Trophoblast cell (in vitro differentiated cells and primary cell): ENCODE measurements around the gene UGT1A6.

Experiments used
- DNase-seq, 2 donors: peaks; one replicate each; pipeline ENCODE4 v3.0.0-alpha.2; 2016
- H2AFZ ChIP-seq: 2 replicates; pipeline ENCODE4 v1.6.1; 2013; ENCODE audit warnings: low read length, moderate library complexity, mild to moderate bottlenecking; ENCODE audit not compliant: insufficient read depth, poor library complexity
- H2AK5ac ChIP-seq: 2 replicates; pipeline ENCODE4 v1.6.1; 2013; ENCODE audit warnings: mild to moderate bottlenecking, low read length
- H2BK120ac ChIP-seq: 2 replicates; pipeline ENCODE4 v1.6.1; 2013; ENCODE audit warnings: low read length, mild to moderate bottlenecking, moderate library complexity; ENCODE audit not compliant: insufficient read depth, poor library complexity
- H2BK12ac ChIP-seq: 2 replicates; pipeline ENCODE4 v1.6.1; 2013; ENCODE audit warnings: mild to moderate bottlenecking, low read length, moderate library complexity
- H2BK5ac ChIP-seq: 2 replicates; pipeline ENCODE4 v1.6.1; 2013; ENCODE audit warnings: low read length, low read depth, moderate library complexity, mild to moderate bottlenecking; ENCODE audit not compliant: poor library complexity
- H3K14ac ChIP-seq: 2 replicates; pipeline ENCODE4 v1.6.1; 2013; ENCODE audit warnings: mild to moderate bottlenecking, low read length
- H3K18ac ChIP-seq: 2 replicates; pipeline ENCODE4 v1.6.1; 2013; ENCODE audit warnings: mild to moderate bottlenecking, low read length
- H3K23ac ChIP-seq: 2 replicates; pipeline ENCODE4 v1.6.1; 2013; ENCODE audit warnings: low read length
- H3K27ac ChIP-seq: 2 replicates; pipeline ENCODE4 v1.5.1; 2013; ENCODE audit warnings: low read depth, mild to moderate bottlenecking, inconsistent platforms, low read length, moderate library complexity
- H3K27me3 ChIP-seq: 2 replicates; pipeline ENCODE4 v1.6.1; 2013; ENCODE audit warnings: inconsistent platforms, mild to moderate bottlenecking, low read length, moderate library complexity; ENCODE audit not compliant: insufficient read depth
- H3K36me3 ChIP-seq, 2 experiments: 1 replicate in 1 of 2; 2 replicates in 1 of 2; pipeline ENCODE4 v1.6.1; 2013; ENCODE audit warnings: low read length in 2 of 2, mild to moderate bottlenecking in 2 of 2, moderate library complexity in 1 of 2; ENCODE audit not compliant: insufficient read depth in 2 of 2, control insufficient read depth in 1 of 2
- H3K4ac ChIP-seq: 2 replicates; pipeline ENCODE4 v1.6.1; 2013; ENCODE audit warnings: low read depth, mild to moderate bottlenecking, low read length, moderate library complexity
- H3K4me1 ChIP-seq, 2 experiments: 1 replicate in 1 of 2; 2 replicates in 1 of 2; pipeline ENCODE4 v1.6.1; 2013; ENCODE audit warnings: low read length in 2 of 2, mild to moderate bottlenecking in 2 of 2, moderate library complexity in 1 of 2; ENCODE audit not compliant: insufficient read depth in 2 of 2, control insufficient read depth in 1 of 2
- H3K4me2 ChIP-seq: 2 replicates; pipeline ENCODE4 v1.6.1; 2013; ENCODE audit warnings: inconsistent platforms, mild to moderate bottlenecking, low read length, moderate library complexity
- H3K4me3 ChIP-seq: 2 replicates; pipeline ENCODE4 v1.5.1; 2013; ENCODE audit warnings: mild to moderate bottlenecking, low read depth, low read length, inconsistent platforms
- H3K79me1 ChIP-seq: one replicate; pipeline ENCODE4 v1.6.1; 2013; ENCODE audit warnings: low read length
- H3K79me2 ChIP-seq: 2 replicates; pipeline ENCODE4 v1.6.1; 2013; ENCODE audit warnings: low read length, mild to moderate bottlenecking; ENCODE audit not compliant: control insufficient read depth, insufficient read depth, poor library complexity
- H3K9ac ChIP-seq: 2 replicates; pipeline ENCODE4 v1.6.1; 2013; ENCODE audit warnings: mild to moderate bottlenecking, low read length
- H3K9me3 ChIP-seq: 2 replicates; pipeline ENCODE4 v1.6.1; 2013; ENCODE audit warnings: low read depth, mild to moderate bottlenecking, control low read depth, inconsistent platforms, low read length; ENCODE audit not compliant: insufficient read depth
- H4K12ac ChIP-seq: 2 replicates; pipeline ENCODE4 v1.6.1; 2013; ENCODE audit warnings: low read depth, mild to moderate bottlenecking, low read length, moderate library complexity
- H4K8ac ChIP-seq: 2 replicates; pipeline ENCODE4 v1.6.1; 2013; ENCODE audit warnings: low read depth, mild to moderate bottlenecking, low read length, moderate library complexity
- H4K91ac ChIP-seq: one replicate; pipeline ENCODE4 v1.6.1; 2013; ENCODE audit warnings: low read depth, mild to moderate bottlenecking, low read length, moderate library complexity
- WGBS: extraction: QIAGEN DNeasy Blood & Tissue Kit; methylation state at CpG from one replicate; pipeline ENCODE4 v1.1.7; 2013; ENCODE audit warnings: missing lambda C conversion rate; ENCODE audit not compliant: insufficient read length, insufficient coverage; ENCODE audit errors: extremely low coverage; 5-methylcytosine and 5-hydroxymethylcytosine counted together

Gene UGT1A6

GRCh38 chr2:233693963-233694362 is 1.3 kb downstream of the UGT1A6 start:
- Histone ChIP-seq H4K91ac (no peak overlapping the region), H3K27ac (no peak overlapping the region), H3K4me1 (no peaks in the 10 kb centered on the region), H2AFZ (no peak overlapping the region), H3K79me1 (no peaks in the 10 kb centered on the region), H3K4ac (no peak overlapping the region), H3K4me2 (no peak overlapping the region), H4K8ac (no peak overlapping the region), H2AK5ac (no peak overlapping the region), H2BK120ac (no peak overlapping the region), H2BK12ac (no peak overlapping the region), H3K9ac (no peak overlapping the region), H3K4me3 (no peak overlapping the region), H3K36me3 (no peaks in the 10 kb centered on the region), H3K23ac (no peak overlapping the region), H2BK5ac (no peak overlapping the region), H3K18ac (no peak overlapping the region), H3K9me3 (no peaks in the 10 kb centered on the region), H4K12ac (no peak overlapping the region), H3K79me2 (no peaks in the 10 kb centered on the region), H3K27me3 (no peaks in the 10 kb centered on the region), H3K14ac (no peak overlapping the region)
- WGBS, result no CpG with 5 or more reads among the region's 6 CpGs
- DNase-seq, result no peak

GRCh38 chr2:233698740-233699139 is 6.0 kb downstream of the UGT1A6 start:
- no peak overlapping the region for H3K9ac ChIP-seq
- H3K14ac ChIP-seq, result no peak overlapping the region
- H2BK12ac ChIP-seq, result peak overlapping the region; percentile 72
- no peak overlapping the region for H4K12ac ChIP-seq
- H2AK5ac ChIP-seq, result no peak overlapping the region
- peak overlapping the region; percentile 33 for H2BK5ac ChIP-seq
- H2AFZ ChIP-seq, result no peak overlapping the region
- no peak overlapping the region for H3K18ac ChIP-seq
- H3K27ac ChIP-seq, result no peak overlapping the region
- H3K4me3 ChIP-seq, result no peak overlapping the region
- peak overlapping the region; percentile 1 for H4K91ac ChIP-seq
- H3K79me1 ChIP-seq, result peaks cover 4% of the 10 kb centered on the region
- H4K8ac ChIP-seq, result no peak overlapping the region
- no peak for DNase-seq
- no peaks in the 10 kb centered on the region for H3K9me3 ChIP-seq
- H3K4me1 ChIP-seq, result peaks cover 0 to 2% of the 10 kb centered on the region in 2 experiments
- H3K4me2 ChIP-seq, result no peak overlapping the region
- H3K79me2 ChIP-seq, result peaks cover 1% of the 10 kb centered on the region
- no peak overlapping the region for H2BK120ac ChIP-seq
- no peaks in the 10 kb centered on the region for H3K27me3 ChIP-seq
- no peaks in the 10 kb centered on the region for H3K36me3 ChIP-seq
- H3K4ac ChIP-seq, result no peak overlapping the region
- no peak overlapping the region for H3K23ac ChIP-seq
- WGBS, result no CpG with 5 or more reads among the region's 4 CpGs

GRCh38 chr2:233699424-233700027 is 6.8 kb downstream of the UGT1A6 start:
- DNase-seq, result peak in 1 of 2 donors; percentile 27
- H4K8ac ChIP-seq, result peak overlapping the region; percentile 56
- H3K18ac ChIP-seq, result no peak overlapping the region
- H2AK5ac ChIP-seq, result no peak overlapping the region
- H3K4me3 ChIP-seq, result no peak overlapping the region
- peak overlapping the region; percentile 48 for H3K14ac ChIP-seq
- H3K27ac ChIP-seq, result peak overlapping the region; percentile 59
- WGBS, result no CpG with 5 or more reads among the region's 8 CpGs
- H3K79me1 ChIP-seq, result peaks cover 4% of the 10 kb centered on the region
- peaks cover 0 to 2% of the 10 kb centered on the region in 2 experiments for H3K4me1 ChIP-seq
- H2BK12ac ChIP-seq, result peak overlapping the region; percentile 66
- no peak overlapping the region for H2AFZ ChIP-seq
- peak overlapping the region; percentile 98 for H2BK5ac ChIP-seq
- H3K9ac ChIP-seq, result no peak overlapping the region
- no peaks in the 10 kb centered on the region for H3K36me3 ChIP-seq
- no peaks in the 10 kb centered on the region for H3K9me3 ChIP-seq
- no peak overlapping the region for H4K12ac ChIP-seq
- peaks cover 1% of the 10 kb centered on the region for H3K79me2 ChIP-seq
- H4K91ac ChIP-seq, result peak overlapping the region; percentile 68
- H3K23ac ChIP-seq, result no peak overlapping the region
- no peak overlapping the region for H3K4me2 ChIP-seq
- no peak overlapping the region for H3K4ac ChIP-seq
- H2BK120ac ChIP-seq, result peak overlapping the region; percentile 94
- no peaks in the 10 kb centered on the region for H3K27me3 ChIP-seq

DNA sequence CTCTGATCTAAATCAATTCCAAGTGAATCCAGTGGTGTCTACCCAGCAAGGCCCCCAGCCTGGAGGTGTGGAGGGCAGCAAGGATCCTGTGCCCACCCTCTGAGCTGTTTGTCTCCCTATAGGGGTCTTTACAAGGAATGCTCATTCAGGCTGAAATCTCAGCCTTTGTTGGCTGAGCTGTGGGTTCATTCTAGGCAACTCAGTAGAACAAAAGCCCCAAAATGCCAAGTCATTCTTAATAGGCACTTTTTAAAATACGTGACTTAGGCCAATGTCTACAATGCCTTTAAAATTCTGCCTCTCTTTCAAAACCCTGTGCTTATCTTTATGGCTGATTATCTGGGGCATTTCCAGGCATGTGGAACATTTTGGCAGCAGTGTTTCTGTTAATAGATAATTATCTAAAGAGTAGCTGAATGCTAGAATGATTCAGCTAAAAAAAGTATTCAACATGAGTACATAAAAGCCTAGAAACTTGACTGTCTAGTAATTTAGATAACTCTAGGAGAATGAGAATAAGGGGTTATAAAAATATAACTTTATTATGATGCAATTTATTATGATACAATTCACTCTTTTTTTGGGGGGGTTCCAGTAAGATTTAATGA is 7.4 kb downstream of the UGT1A6 start:
- H3K4me2 ChIP-seq, result no peak overlapping the region
- no peak overlapping the region for H4K12ac ChIP-seq
- DNase-seq, result peak; percentile 46 to 88
- H3K4me3 ChIP-seq, result no peak overlapping the region
- H4K8ac ChIP-seq, result no peak overlapping the region
- H3K18ac ChIP-seq, result no peak overlapping the region
- no peak overlapping the region for H2BK12ac ChIP-seq
- peak overlapping the region; percentile 59 for H3K27ac ChIP-seq
- no peak overlapping the region for H3K23ac ChIP-seq
- no peak overlapping the region for H3K4ac ChIP-seq
- peak overlapping the region; percentile 48 for H3K14ac ChIP-seq
- no peak overlapping the region for H2AFZ ChIP-seq
- H3K4me1 ChIP-seq, result peaks cover 0 to 2% of the 10 kb centered on the region in 2 experiments
- no peaks in the 10 kb centered on the region for H3K27me3 ChIP-seq
- H2BK120ac ChIP-seq, result peak overlapping the region; percentile 88
- peaks cover 1% of the 10 kb centered on the region for H3K79me2 ChIP-seq
- H2AK5ac ChIP-seq, result no peak overlapping the region
- no peaks in the 10 kb centered on the region for H3K36me3 ChIP-seq
- H4K91ac ChIP-seq, result peak overlapping the region; percentile 68
- peaks cover 4% of the 10 kb centered on the region for H3K79me1 ChIP-seq
- H3K9me3 ChIP-seq, result no peaks in the 10 kb centered on the region
- WGBS, result no CpG with 5 or more reads among the region's 1 CpG
- H3K9ac ChIP-seq, result no peak overlapping the region
- H2BK5ac ChIP-seq, result peak overlapping the region; percentile 98
